IMR-90 (cell line): ENCODE measurements around the gene SPATA2L. TPM values are rescaled to one million over a fixed set of nuclear protein-coding genes. Genes with fewer than 3 reads are reported as not detected.

ENCODE experiments used
- ATAC-seq: fragments of 200-7000 bp; cut with Tn5 transposase; 2 replicates; pipeline ENCODE4 v1.9.1; 2020; ENCODE audit warnings: low read depth, mild to moderate bottlenecking, moderate library complexity
- BruUV-seq: library from RNA; stranded (reverse); fragments of 400-500 nt; replicated peaks from 2 replicates; lab custom pipeline; 2021; lab: Mats Ljungman, UMichigan
- CTCF ChIA-PET: fragments of 300-600 bp; formaldehyde crosslinking; extraction: SDS; loops from one replicate; lab custom pipeline; 2021; ENCODE audit warnings: antibody characterized with exemption; lab: Yijun Ruan, JAX
- POLR2A ChIA-PET: fragments of 300-600 bp; sonication (Branson Sonifier 250); formaldehyde crosslinking; loops from one replicate; lab custom pipeline; 2022; ENCODE audit warnings: antibody characterized with exemption; ENCODE audit not compliant: unreplicated experiment; lab: Charles Lee
- DNase-seq: peaks from one replicate; pipeline ENCODE4 v3.0.0; 2013
- H2AFZ ChIP-seq: replicated peaks from 2 replicates; pipeline ENCODE3; 2013; ENCODE audit warnings: low read length, mild to moderate bottlenecking; ENCODE audit not compliant: poor library complexity
- H2AK5ac ChIP-seq: 2 replicates; pipeline ENCODE4 v1.6.1; 2013; ENCODE audit warnings: low read depth, low read length, inconsistent platforms
- H2AK9ac ChIP-seq: replicated peaks from 2 replicates; pipeline ENCODE3; 2013; ENCODE audit warnings: mild to moderate bottlenecking, low read depth, low read length, moderate library complexity; ENCODE audit not compliant: poor library complexity
- H2BK120ac ChIP-seq: 2 replicates; pipeline ENCODE4 v1.6.1; 2013; ENCODE audit warnings: low read depth, low read length, inconsistent platforms
- H2BK15ac ChIP-seq: 3 replicates; pipeline ENCODE4 v1.6.1; 2013; ENCODE audit warnings: low read depth, low read length, inconsistent platforms
- H2BK20ac ChIP-seq: 2 replicates; pipeline ENCODE4 v1.6.1; 2013; ENCODE audit warnings: low read depth, mild to moderate bottlenecking, inconsistent platforms, low read length, moderate library complexity
- H2BK5ac ChIP-seq: 2 replicates; pipeline ENCODE4 v1.6.1; 2013; ENCODE audit warnings: mild to moderate bottlenecking, low read depth, low read length, inconsistent platforms; ENCODE audit not compliant: poor library complexity, severe bottlenecking
- H3K14ac ChIP-seq: replicated peaks from 2 replicates; pipeline ENCODE4 v1.6.1; 2013; ENCODE audit warnings: low read depth, low read length, inconsistent platforms
- H3K18ac ChIP-seq: 2 replicates; pipeline ENCODE4 v1.6.1; 2013; ENCODE audit warnings: low read depth, low read length, control low read depth
- H3K23ac ChIP-seq: 2 replicates; pipeline ENCODE4 v1.6.1; 2013; ENCODE audit warnings: low read depth, low read length, inconsistent platforms
- H3K27ac ChIP-seq: 2 replicates; pipeline ENCODE4 v1.5.1; 2013; ENCODE audit warnings: mild to moderate bottlenecking, control low read depth, low read length; ENCODE audit not compliant: insufficient read depth
- H3K27me3 ChIP-seq: 2 replicates; pipeline ENCODE4 v1.6.1; 2013; ENCODE audit warnings: low read length; ENCODE audit not compliant: control insufficient read depth, insufficient read depth
- H3K36me3 ChIP-seq: 2 replicates; pipeline ENCODE4 v1.6.1; 2013; ENCODE audit warnings: low read length, mixed read lengths; ENCODE audit not compliant: control insufficient read depth, insufficient read depth
- H3K4ac ChIP-seq: 2 replicates; pipeline ENCODE4 v1.6.1; 2013; ENCODE audit warnings: low read depth, low read length, inconsistent platforms
- H3K4me1 ChIP-seq: 2 replicates; pipeline ENCODE4 v1.6.1; 2013; ENCODE audit warnings: low read length, mixed read lengths; ENCODE audit not compliant: control insufficient read depth, insufficient read depth
- H3K4me2 ChIP-seq: 2 replicates; pipeline ENCODE4 v1.6.1; 2013; ENCODE audit warnings: low read depth, mild to moderate bottlenecking, control low read depth, low read length, moderate library complexity
- H3K4me3 ChIP-seq: 2 replicates; pipeline ENCODE4 v1.5.1; 2013; ENCODE audit warnings: low read depth, mild to moderate bottlenecking, control low read depth, low read length, moderate library complexity; ENCODE audit not compliant: insufficient read depth
- H3K56ac ChIP-seq: 2 replicates; pipeline ENCODE4 v1.6.1; 2013; ENCODE audit warnings: low read length, inconsistent platforms; ENCODE audit not compliant: insufficient read depth; ENCODE audit errors: extremely low read depth
- H3K79me1 ChIP-seq, 2 experiments: 2 replicates each; pipeline ENCODE4 v1.6.1; 2013; ENCODE audit warnings: low read length in 2 of 2, inconsistent platforms in 1 of 2, low read depth in 1 of 2
- H3K9ac ChIP-seq: 2 replicates; pipeline ENCODE4 v1.6.1; 2013; ENCODE audit warnings: low read depth, low read length, control low read depth
- H3K9me1 ChIP-seq: 2 replicates; pipeline ENCODE4 v1.6.1; 2013; ENCODE audit warnings: low read length, inconsistent platforms; ENCODE audit not compliant: insufficient read depth
- H3K9me3 ChIP-seq: 2 replicates; pipeline ENCODE4 v1.6.1; 2013; ENCODE audit warnings: low read length; ENCODE audit not compliant: control insufficient read depth, insufficient read depth
- H4K20me1 ChIP-seq: 2 replicates; pipeline ENCODE4 v1.6.1; 2013; ENCODE audit warnings: low read length, inconsistent platforms; ENCODE audit not compliant: insufficient read depth
- H4K5ac ChIP-seq: 2 replicates; pipeline ENCODE4 v1.6.1; 2013; ENCODE audit warnings: mild to moderate bottlenecking, low read depth, low read length, control low read depth
- H4K8ac ChIP-seq, 2 experiments: 2 replicates each; pipeline ENCODE4 v1.6.1; 2013; ENCODE audit warnings: low read depth in 2 of 2, low read length in 2 of 2, control low read depth in 1 of 2, inconsistent platforms in 1 of 2
- H4K91ac ChIP-seq: 2 replicates; pipeline ENCODE4 v1.6.1; 2013; ENCODE audit warnings: low read depth, low read length, inconsistent platforms; ENCODE audit not compliant: insufficient read depth
- BHLHE40 ChIP-seq: fragments of 150-350 bp; IDR thresholded peaks from 2 replicates; pipeline ENCODE4 v1.6.1; 2016; ENCODE audit warnings: mild to moderate bottlenecking, low read depth, low read length
- CEBPB ChIP-seq: IDR thresholded peaks from 2 replicates; pipeline ENCODE4 v1.6.1; 2012; ENCODE audit warnings: low read depth, low read length, improper control_type of control experiment
- FOS ChIP-seq: fragments of 150-350 bp; IDR thresholded peaks from 2 replicates; pipeline ENCODE4 v1.6.1; 2016; ENCODE audit warnings: low read depth, low read length
- MAFK ChIP-seq: IDR thresholded peaks from 2 replicates; pipeline ENCODE4 v1.6.1; 2012; ENCODE audit warnings: low read depth, low read length, improper control_type of control experiment
- MAZ ChIP-seq: IDR thresholded peaks from 2 replicates; pipeline ENCODE4 v1.6.1; 2012; ENCODE audit warnings: low read depth, mild to moderate bottlenecking, low read length, improper control_type of control experiment, moderate library complexity, borderline replicate concordance
- MXI1 ChIP-seq: IDR thresholded peaks from 2 replicates; pipeline ENCODE4 v1.6.1; 2012; ENCODE audit warnings: low read depth, mild to moderate bottlenecking, low read length, moderate library complexity, borderline replicate concordance
- NFE2L2 ChIP-seq: fragments of 150-350 bp; IDR thresholded peaks from 2 replicates; pipeline ENCODE4 v1.6.1; 2016; ENCODE audit warnings: low read depth, mild to moderate bottlenecking, low read length
- POLR2A ChIP-seq: IDR thresholded peaks from 2 replicates; pipeline ENCODE4 v1.6.1; 2012; ENCODE audit warnings: mild to moderate bottlenecking, low read depth, low read length
- RAD21 ChIP-seq: IDR thresholded peaks from 2 replicates; pipeline ENCODE4 v1.6.1; 2012; ENCODE audit warnings: low read length, improper control_type of control experiment
- WGBS, 2 experiments: methylation state at CpG; one replicate each; pipeline versions ENCODE4 v1.1.5 to v1.1.7; 2013; ENCODE audit warnings: missing lambda C conversion rate in 2 of 2; ENCODE audit not compliant: insufficient read length in 1 of 2; ENCODE audit errors: extremely low coverage in 2 of 2; 5-methylcytosine and 5-hydroxymethylcytosine counted together
- dilution Hi-C: fragments of 300-500 bp; cut with HindIII; formaldehyde crosslinking; loops from one replicate; pipeline ENCODE4 v1.14.3; 2018; ENCODE audit warnings: low sequenced_read_pairs; ENCODE audit not compliant: unreplicated experiment
- in situ Hi-C: fragments of 300-500 bp; cut with MboI; formaldehyde crosslinking; loops from 3 replicates; pipeline ENCODE4 v1.14.3; 2019; ENCODE audit warnings: low sequenced_read_pairs, inconsistent platforms, mixed read lengths
- intact Hi-C: fragments of 100-400 bp; cut with micrococcal nuclease; formaldehyde crosslinking; loops from 2 replicates; pipeline ENCODE4 v1.10.0; 2022
- polyA plus RNA-seq, 3 experiments: library from polyadenylated mRNA; depleted of rRNA; stranded (reverse); fragments of >200 nt; gene quantifications; 2 replicates each; pipeline ENCODE4 v1.2.3, GENCODE V29; 2012; ENCODE audit warnings: low replicate concordance in 1 of 3
- total RNA-seq: library from RNA; depleted of rRNA; stranded (reverse); fragments of >200 nt; gene quantifications from 2 replicates; pipeline ENCODE4 v1.2.3, GENCODE V29; 2012

Gene SPATA2L
- total and polyA plus RNA-seq, 2 of the 4 experiments (the other 2 are of a cell fraction) = 4.8 to 6.9 TPM

DNA sequence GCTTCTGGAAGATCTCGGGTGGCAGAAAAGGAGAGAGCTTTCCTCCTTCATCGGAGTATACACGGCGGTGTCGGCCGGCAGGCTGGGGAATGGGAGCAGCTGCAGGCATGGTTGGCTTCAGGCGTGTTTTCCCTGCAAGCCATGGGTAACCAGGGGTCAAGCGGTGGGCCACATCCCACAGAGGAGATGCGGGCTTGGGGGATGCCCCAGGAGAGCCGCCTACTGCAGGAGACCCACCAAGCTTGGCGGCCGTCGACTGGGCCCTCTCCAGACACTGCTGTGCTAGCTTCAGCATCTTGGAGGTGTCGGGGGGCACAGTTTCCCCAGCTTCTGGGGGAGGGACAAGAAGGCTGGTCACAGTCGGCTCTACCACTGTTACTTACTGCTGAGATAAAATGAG, 15.0 kb upstream of the SPATA2L start:
- Histone ChIP-seq H3K56ac (no peak overlapping the region), H3K27me3 (no peaks in the 10 kb centered on the region), H3K14ac (no peak overlapping the region), H2BK15ac (no peak overlapping the region), H3K9me3 (no peaks in the 10 kb centered on the region), H2BK20ac (no peak overlapping the region), H4K91ac (no peak overlapping the region), H3K23ac (no peak overlapping the region), H3K79me1 (peaks cover 13 to 32% of the 10 kb centered on the region in 2 experiments), H3K18ac (no peak overlapping the region), H3K4me2 (no peak overlapping the region), H3K4me3 (no peak overlapping the region), H4K20me1 (peaks cover 4% of the 10 kb centered on the region), H3K4me1 (peaks cover 10% of the 10 kb centered on the region), H3K27ac (no peak overlapping the region), H3K36me3 (peaks cover 8% of the 10 kb centered on the region; the same call in 1 of the 2 replicates), H2AK5ac (no peak overlapping the region), H3K9me1 (no peaks in the 10 kb centered on the region), H2BK5ac (no peak overlapping the region), H3K4ac (no peak overlapping the region), H2AK9ac (no peak overlapping the region), H4K8ac (no peak overlapping the region), H2AFZ (peak overlapping the region; percentile 32), H2BK120ac (no peak overlapping the region), H4K5ac (no peak overlapping the region), H3K9ac (no peak overlapping the region)
- in situ Hi-C loops = no loop called here
- dilution Hi-C loops = no loop called here
- POLR2A ChIA-PET = no interaction called here
- TF ChIP-seq NFE2L2 = no peak
- no peak for TF ChIP-seq POLR2A
- TF ChIP-seq MAFK = no peak
- TF ChIP-seq MXI1 = no peak
- no peak for TF ChIP-seq BHLHE40
- no peak for TF ChIP-seq CEBPB
- no peak for TF ChIP-seq FOS
- no peak for TF ChIP-seq MAZ
- TF ChIP-seq RAD21 = no peak
- DNase-seq (no peak), ATAC-seq (no peak)
- CTCF ChIA-PET = interaction anchor here (1.4 kb wide), 1 partner anchor 11 kb away, joined by 6 read pairs; no protein-coding TSS in a partner anchor
- no TSS peak for BruUV-seq
- intact Hi-C loops = no loop called here
- 82% methylated on average over 2 of the region's 15 CpGs; no CpG with 5 or more reads in 1 of the 2 experiments for WGBS, 2 experiments
